ENCODE data around the gene NPBWR2. TPM values are rescaled to one million over a fixed set of nuclear protein-coding genes. Genes with fewer than 3 reads are reported as not detected.
"Not testable (repeated sequence)": the region's sequence is repeated elsewhere in the genome, so short reads cannot be mapped to it uniquely, and the experiment has no call there.

The NPBWR2 gene
- polyA plus RNA-seq, 4 donors: not detected

DNA sequence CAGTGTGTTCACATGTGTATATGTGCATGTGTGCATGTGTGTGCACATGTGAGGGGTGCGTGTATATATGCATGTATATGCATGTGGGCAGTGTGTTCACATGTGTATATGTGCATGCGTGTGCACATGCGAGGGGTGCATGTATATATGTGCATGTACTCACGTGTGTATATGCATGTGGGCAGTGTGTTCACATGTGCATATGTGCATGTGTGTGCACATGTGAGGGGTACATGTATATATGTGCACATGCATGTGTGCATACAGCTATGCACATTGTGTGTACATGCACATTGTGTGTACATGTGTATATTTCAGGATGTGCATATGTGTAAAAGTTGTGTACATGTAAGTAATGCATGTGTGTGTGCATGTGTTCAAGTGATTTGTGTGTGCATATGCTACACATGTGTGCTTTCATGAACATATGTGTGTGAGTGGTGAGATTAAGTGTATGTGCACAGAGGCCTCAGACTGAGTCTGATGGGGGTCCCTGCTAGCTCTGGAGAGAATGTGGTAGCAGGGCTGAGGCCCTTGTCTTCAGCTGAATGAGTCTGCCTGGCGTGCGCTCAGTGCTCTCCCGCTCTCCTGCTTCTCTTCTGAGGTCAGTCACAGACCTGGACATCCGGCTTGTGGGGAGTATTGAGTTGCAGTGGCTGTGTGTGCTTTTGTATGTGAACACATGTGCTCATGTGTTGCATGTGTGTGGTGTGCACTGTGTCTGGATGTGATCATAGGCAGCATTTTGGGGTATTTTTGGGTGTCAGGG lies 37.0 kb upstream of the NPBWR2 start:
- DNase-seq (ENCODE audit: low read depth in 4 of 4, low spot score in 3 of 4): no peak

DNA sequence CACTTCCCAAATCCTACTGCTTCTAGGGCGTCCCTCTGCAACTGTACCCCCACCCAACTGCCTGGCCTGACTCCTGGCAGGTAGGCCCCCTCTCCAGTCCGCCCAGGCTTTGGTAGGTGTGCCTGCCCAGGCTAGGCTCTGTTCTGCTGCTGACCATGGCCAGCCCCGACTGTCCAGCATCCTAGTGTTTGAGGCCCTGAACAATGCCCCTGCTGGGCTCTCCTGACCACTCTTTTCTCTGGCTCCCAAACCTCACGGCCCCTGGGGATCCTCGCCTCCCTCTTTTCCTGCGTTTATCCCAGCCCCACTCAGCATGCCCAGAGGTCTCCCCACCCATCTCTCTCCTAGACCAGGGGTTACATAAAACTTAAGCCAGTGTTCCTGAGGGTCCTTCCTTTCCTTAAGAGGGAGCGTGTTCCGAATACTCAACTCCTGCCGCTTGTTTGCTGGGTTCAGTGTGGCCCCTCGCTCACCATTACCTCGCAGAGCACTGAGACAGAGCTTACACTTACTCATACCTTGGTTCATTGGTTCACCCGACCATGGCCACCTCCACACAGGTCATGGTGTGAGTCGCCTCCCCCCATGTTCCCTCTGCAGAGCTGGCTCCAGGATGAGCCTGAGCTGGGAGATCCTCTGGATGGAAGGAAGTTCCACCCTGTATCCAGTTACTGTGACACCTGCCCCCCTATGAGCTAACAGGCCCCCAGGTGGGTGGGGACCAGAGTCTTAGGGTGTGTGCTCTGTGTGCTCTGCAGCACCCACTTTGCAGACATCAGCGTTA lies 35.8 kb upstream of the NPBWR2 start:
- no peak for DNase-seq (ENCODE audit: low read depth in 4 of 4, low spot score in 3 of 4)

DNA sequence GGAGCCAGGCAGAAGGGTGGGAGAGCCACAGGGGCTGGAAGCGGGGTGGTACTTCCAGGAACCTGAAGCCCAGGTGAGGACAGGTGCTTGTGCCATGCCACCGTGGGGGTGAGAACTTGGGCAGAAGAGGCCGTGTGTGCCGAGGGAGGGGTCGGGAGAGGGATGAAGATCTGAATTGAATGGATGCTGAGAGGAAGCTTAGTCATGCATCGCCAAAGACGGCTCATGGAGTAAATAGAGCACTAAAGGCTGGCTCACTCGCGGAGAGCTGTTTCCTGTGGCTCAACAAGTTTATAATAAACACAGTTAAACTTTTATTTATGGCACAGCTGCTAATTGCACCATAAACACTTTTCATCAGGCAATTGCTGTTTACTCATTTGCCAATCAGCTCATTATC lies 35.2 kb upstream of the NPBWR2 start:
- DNase-seq (ENCODE audit: low read depth in 4 of 4, low spot score in 3 of 4): no peak

DNA sequence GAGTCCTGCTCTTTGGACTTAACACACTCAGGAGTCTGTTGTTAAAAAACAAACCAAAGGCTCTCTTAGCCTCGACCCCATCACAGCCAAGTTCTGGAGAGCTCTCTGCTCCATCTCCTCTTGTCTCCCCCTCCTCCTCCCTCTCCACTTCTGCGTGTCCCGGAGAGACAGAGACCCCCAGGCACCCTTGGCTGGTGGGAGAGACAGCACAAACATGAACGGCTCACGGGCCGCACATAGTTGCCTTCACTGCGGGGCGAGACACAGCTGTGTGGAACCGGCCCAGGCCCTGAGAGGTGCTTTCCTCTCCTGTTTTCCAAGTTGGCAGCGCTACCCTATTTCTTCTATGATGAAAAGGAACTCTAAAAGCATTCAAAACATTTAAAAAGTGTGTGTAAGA lies 33.6 kb upstream of the NPBWR2 start:
- no peak for DNase-seq (ENCODE audit: low read depth in 4 of 4, low spot score in 3 of 4)

DNA sequence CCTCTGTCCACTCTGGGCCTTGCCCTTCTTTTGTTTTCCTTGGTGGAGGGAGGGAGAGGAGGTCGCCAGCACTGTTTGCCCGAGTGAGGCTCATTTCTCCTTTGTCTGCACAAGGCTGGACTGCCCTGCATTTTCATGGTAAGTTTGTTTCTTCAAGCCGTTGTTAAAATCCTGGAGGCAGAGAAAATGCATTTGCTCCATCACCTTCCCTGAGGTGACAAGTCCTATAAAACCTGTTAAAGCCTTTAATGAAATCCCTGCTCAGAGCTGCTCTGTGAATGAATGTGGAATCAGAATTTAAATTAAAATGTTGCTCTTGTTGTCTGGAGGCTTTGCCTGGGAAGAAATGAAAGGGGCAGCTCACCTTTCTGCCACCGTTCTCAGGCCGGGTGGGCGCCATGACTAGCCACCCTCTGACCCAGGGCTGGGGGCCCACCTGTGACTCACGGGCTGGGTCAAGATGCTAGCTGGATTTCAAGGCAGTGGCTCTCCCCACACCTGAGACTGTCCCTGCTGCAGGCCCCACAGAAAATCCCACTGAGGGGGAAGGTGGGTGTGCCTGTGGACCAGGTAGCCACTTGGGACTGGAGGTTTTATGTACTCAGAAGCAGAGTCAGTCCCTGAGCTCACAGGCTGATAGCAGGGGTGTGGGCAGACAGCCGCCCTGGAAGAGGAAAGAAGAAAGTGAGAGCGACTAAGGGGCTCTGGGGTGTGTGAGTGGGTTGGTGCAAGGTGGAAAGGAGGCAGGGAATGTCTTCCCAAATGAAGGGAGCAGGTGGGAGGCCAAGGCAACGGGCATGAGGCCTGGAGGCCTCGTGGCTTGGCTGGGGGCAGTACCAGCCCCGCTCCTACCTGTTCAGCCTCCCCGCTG lies 32.9 kb upstream of the NPBWR2 start:
- no peak for DNase-seq (ENCODE audit: low read depth in 4 of 4, low spot score in 3 of 4)

DNA sequence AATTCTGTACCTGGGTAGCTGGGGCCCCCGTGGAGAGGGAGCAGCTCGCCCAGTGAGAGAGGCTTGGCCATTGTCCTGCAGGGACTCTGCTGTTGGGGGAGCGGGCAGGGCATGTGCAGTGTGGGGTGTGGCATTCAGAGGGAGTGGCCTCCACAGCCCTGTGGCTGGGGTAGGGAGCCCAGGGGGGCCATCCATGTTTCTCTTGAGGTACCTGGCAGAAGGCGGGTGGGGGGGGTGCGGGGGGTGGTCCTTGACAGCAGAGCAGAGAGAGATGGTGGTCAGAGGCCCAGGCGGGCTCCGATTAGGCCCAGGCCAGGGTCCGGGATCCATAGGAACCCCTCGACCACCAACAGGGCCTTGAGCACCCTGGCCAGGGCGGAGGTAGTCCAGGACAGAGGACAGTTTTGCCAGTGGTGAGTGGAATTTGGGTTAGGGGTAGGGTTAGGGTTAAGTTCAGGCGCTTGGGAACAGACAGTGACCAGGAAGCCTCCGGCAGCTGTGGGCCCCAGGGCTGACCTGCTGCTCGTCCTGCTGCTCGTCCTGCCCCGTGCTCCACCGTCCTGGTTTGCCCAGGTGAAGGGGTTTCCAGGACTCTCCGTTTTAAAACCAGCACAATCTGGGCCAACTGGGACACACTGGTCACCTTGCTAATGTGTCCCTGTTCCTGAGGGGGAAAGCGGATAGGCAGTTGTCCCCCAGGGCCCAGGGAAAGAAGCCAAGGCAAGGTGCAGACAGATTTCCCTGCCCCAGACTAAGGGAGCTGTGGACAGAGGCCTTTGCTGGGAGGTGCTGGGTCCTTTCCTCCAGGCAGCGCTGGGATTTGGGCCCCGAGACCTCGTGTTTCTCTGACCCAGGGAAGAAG lies 32.1 kb upstream of the NPBWR2 start:
- DNase-seq (ENCODE audit: low read depth in 4 of 4, low spot score in 3 of 4): no peak

DNA sequence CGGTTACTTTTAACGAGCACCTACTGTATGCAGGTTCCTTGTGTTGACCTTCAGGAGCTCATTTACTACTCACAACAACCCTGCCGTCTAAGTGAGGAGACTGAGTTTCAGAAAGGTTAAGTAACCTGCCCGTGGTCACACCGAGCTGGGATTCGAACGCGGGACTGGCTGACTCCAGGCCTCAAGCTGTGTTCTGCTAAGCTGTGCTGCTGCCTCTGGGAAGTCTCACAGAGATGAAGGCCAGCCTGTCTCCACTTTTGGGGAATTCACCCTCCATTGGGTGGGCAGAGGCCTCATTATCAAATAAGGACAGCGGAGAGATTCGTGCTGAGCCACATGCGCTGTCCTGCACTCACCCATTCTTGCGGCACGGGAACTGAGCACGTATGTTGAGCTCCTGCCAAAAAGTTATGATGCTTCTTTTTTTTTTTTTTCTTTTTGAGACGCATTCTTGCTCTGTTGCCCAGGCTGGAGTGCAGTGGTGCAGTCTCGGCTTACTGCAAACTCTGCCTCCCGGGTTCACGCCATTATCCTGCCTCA lies 31.0 kb upstream of the NPBWR2 start:
- no peak for DNase-seq (ENCODE audit: low read depth in 4 of 4, low spot score in 3 of 4)

DNA sequence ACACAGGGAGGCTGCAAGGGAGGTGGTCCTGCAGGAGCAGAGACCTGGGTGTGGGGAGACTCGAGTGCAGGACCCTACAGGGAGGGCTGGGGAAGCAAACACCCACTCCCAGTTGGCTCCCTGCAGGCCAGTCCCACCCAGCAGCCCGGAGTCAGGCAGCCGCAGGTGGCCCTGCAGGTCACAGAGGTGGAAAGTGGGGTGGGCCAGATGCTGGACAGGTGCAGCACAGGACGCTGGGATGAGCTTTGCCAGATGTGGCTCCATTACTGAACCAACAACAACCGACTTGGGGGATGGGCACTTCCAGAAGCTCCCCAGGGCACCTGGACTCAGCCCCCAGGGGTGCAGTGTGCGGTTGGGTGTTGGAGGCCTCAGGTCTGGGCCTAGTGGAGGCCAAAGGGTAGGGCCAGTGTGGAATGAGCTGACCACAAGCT lies 30.2 kb upstream of the NPBWR2 start:
- DNase-seq (ENCODE audit: low read depth in 4 of 4, low spot score in 3 of 4): no peak

DNA sequence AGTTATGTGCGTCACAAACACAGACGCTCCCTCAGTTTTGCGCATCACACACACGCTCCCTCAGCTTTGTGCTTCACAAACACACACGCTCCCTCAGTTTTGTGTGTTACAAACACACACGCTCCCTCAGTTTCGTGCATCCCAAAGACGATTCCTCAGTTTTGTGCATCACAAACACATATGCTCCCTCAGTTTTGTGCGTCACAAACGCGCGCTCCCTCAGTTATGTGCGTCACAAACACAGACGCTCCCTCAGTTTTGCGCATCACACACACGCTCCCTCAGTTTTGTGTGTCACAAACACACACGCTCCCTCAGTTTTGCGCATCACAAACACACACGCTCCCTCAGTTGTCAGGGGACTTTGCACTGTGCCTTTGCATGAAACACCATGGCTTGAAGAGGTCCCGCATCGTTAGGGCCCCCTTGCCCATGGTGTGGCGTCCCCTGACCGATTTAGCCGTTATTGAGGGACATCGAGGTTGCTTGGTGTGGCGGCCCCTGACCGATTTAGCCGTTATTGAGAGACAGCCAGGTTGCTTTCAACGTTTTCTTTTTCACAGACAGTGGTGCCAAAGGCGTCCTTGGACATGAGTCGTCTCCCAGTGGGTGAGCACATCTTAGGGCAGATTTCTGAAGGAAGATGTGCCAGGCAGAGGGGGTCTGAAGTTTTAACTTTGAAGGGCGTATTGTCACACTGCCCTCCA lies 28.8 kb upstream of the NPBWR2 start:
- DNase-seq (ENCODE audit: low read depth in 4 of 4, low spot score in 3 of 4): no peak

DNA sequence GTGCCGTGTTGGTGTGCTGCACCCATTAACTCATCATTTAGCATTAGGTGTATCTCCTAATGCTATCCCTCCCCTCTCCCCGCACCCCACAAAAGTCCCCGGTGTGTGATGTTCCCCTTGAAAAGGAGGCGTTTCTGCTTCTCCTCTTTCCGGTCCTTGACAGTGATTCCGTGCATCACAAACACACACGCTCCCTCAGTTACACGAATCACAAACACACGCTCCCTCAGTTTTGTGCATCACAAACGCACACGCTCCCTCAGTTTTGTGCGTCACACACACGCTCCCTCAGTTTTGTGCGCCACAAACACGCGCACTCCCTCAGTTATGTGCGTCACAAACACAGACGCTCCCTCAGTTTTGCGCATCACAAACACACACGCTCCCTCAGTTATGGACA lies 27.4 kb upstream of the NPBWR2 start:
- DNase-seq (ENCODE audit: low read depth in 4 of 4, low spot score in 3 of 4): not testable (repeated sequence)

DNA sequence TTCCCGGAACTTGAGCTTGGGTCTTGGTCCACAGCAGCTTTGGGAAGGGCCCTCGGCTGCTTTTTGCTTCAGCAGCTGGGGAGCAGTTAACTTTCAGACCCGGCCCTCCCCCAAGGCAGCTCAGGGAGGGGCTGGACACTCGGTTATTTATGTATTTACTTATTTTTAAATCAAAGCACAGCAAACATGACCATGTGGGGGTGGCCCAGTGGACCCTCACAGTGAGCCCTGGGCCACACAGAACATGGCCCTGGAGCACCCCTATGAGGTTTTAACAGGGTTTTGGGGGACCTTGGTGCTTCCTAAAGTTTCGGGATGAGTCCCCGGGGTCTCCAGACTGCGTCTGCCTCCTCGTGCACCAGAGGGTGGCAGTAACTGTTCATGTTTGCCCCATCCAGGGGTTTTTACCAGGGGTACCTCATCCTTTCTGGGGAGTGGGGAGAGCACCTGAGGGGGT lies 26.6 kb upstream of the NPBWR2 start:
- no peak for DNase-seq (ENCODE audit: low read depth in 4 of 4, low spot score in 3 of 4)

DNA sequence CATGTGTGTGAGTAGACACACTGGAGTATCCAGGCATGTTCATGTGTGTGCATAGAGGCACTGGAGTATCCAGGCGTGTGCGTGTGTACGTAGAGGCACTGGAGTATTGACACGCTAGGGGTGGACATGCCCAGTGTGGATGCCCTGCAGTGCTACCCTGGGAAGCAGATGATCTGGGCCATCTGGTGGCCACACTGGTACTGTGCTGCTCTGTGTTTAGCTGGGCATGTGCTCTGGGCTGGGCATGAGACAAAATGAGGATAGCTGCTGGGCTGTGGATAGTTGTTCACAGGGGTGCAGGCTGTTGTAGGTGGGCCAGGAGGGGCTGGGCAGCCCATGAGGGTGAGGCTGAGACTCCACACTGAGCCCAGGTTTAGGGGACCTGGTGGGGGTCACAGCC lies 24.0 kb upstream of the NPBWR2 start:
- DNase-seq (ENCODE audit: low read depth in 4 of 4, low spot score in 3 of 4): no peak

DNA sequence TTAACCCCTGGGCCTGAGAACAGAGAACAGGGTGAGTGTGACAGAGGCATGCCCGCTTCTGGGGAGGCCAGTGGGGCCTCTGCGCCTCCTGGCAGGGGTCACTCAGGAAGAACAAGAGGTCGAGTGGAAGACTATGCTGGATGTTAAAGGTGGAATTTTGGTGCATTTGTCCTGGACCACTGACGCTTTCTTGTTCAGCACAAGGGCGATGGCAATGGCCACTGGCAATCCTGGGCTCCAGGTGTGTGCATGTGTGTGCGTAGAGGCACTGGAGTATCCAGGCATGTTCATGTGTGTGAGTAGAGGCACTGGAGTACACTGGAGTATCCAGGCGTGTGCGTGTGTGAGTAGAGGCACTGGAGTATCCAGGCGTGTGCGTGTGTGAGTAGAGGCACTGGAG lies 23.5 kb upstream of the NPBWR2 start:
- no peak for DNase-seq (ENCODE audit: low read depth in 4 of 4, low spot score in 3 of 4)

DNA sequence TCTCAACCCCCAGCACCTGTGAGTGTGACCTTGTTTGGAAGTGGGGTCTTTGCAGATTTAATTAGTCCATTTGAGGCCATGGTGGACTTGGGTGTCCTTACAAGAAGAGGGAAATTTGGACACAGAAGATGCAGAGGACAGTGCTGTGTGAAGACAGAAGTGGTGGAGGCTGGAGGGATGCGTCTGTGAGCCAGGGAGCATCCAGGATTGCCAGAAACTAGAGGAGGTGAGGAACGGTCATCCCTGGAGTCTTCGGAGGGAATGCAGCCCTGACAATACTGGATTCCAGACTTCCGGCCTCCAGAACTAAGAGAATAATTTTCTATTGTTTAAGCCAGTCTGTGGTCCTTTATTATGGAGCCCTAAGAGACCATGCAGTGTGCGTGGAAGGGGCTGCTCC lies 22.9 kb upstream of the NPBWR2 start:
- DNase-seq (ENCODE audit: low read depth in 4 of 4, low spot score in 3 of 4): no peak

DNA sequence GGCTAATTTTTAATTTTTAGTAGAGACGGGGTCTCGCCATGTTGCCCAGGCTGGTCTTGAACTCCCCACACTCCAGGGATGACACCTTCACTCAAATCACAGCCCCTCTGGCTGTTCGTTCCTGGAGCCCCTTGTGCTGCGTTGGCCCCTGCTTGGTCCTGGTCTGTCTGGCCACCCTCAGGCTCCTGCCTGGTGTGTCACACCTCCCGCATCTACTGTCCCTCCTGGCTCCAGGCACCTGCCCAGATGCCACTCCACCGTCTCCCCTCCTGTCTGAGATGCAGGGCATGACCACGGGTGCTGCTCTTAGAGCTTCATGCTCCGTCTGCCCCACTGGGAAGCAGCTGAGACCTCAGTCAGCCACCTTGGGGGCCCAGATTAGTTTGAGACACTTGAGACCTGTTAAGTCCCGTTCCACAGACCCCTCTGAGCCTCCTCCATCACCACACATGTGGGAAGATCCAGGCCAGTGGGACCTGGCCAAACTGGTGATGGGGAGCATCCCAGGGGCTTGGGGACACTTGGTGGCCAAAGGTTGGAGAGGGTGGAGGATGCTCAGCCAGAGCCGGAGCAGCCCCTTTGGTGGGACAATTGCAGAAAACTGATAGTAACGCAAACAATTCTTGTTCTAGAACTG lies 21.9 kb upstream of the NPBWR2 start:
- DNase-seq (ENCODE audit: low read depth in 4 of 4, low spot score in 3 of 4): no peak

DNA sequence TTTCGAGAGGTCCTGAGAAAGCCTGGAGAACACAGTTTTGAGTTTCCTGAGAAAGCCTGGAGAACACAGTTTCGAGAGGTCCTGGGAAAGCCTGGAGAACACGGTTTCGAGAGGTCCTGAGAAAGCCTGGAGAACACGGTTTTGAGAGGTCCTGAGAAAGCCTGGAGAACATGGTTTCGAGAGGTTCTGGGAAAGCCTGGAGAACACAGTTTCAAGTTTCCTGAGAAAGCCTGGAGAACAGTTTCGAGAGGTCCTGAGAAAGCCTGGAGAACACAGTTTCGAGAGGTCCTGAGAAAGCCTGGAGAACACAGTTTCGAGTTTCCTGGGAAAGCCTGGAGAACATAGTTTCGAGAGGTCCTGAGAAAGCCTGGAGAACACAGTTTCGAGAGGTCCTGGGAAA lies 16.2 kb upstream of the NPBWR2 start:
- DNase-seq (ENCODE audit: low read depth in 4 of 4, low spot score in 3 of 4): not testable (repeated sequence)

DNA sequence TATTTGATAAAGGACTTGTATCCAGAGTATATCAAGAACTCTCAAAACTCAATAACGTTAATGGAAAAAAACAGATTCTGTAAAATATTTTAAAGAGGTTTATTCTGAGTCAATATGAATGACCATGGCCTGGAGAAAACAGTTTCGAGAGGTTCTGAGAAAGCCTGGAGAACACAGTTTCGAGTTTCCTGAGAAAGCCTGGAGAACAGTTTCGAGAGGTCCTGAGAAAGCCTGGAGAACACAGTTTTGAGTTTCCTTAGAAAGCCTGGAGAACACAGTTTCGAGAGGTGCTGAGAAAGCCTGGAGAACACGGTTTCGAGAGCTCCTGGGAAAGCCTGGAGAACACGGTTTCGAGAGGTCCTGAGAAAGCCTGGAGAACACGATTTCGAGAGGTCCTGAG lies 15.6 kb upstream of the NPBWR2 start:
- DNase-seq (ENCODE audit: low read depth in 4 of 4, low spot score in 3 of 4): not testable (repeated sequence)

DNA sequence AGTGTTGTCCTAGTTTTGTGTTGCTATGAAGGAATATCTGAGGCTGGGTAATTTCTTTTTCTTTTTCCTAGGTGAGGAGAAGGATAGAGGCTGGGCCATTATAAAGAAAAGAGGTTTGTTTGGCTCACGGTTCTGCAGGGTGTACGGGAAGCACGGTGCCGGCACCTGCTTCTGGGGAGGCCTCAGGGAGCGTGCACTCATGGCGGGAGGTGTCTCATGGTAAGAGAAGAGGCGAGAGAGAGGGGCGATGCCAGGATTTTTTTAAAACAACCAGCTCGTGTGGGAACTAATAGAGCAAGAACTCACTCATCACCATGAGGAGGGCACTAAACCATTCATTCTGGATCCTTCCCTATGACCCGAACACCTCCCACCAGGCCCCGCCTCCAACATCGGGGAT lies 14.2 kb upstream of the NPBWR2 start:
- no peak for DNase-seq (ENCODE audit: low read depth in 4 of 4, low spot score in 3 of 4)

Data from left renal pelvis (tissue), 4 donors.